K562 (cell line): Measurements from ENCODE around the gene GSTA3.

ENCODE experiments used
- GABPA ChIP-seq: fragments of 200-800 bp; sonication (Bioruptor generic); conservative IDR thresholded peaks from 2 replicates; pipeline ENCODE4 v1.6.1; 2016; ENCODE audit warnings: low read depth, missing genetic modification characterization, missing compliant biosample characterization
- NR2C2 ChIP-seq, 2 experiments: fragments of 200-800 bp in 1 of 2; sonication (Bioruptor generic) in 1 of 2; sonication (generic) in 1 of 2; formaldehyde crosslinking in 1 of 2; IDR thresholded peaks; 2 replicates each; pipeline versions ENCODE4 v1.6.1 to v1.8.0; 2016 to 2022; ENCODE audit warnings: mild to moderate bottlenecking in 1 of 2, missing compliant biosample characterization in 1 of 2, missing genetic modification characterization in 1 of 2, missing genetic modification reagents in 1 of 2
- NR3C1 ChIP-seq: sonication (generic); formaldehyde crosslinking; IDR thresholded peaks from 2 replicates; pipeline ENCODE4 v1.8.1; 2022; ENCODE audit warnings: missing genetic modification reagents
- PHF20 ChIP-seq: fragments of 450-650 bp; IDR thresholded peaks from 2 replicates; pipeline ENCODE4 v1.6.1; 2018; ENCODE audit not compliant: partially characterized antibody
- TF ChIP-seq, protein P1 (sequence below): fragments of 150-350 bp; conservative IDR thresholded peaks from 2 replicates; pipeline ENCODE4 v1.6.1; 2014; ENCODE audit warnings: low read length

DNA sequence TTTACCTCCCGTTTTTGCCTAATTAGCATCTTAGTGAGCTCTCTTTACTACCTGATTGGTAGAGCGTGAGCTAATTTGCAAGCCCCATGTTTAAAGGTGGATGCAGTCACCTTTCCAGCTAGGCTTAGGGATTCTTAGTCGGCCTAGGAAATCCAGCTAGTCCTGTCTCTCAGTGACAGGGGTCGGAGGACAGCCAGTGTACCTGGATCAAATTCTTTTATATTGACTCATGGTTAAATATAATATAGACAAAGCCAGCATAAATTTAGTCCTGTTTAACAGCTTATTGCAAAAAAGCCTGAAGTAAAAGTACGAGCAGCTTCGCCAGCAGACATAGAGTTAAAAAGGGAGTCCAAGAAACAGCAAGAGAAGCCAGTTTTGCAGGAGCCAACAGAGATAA lies 12.2 kb upstream of the GSTA3 start:
- TF ChIP-seq, protein P1, sequence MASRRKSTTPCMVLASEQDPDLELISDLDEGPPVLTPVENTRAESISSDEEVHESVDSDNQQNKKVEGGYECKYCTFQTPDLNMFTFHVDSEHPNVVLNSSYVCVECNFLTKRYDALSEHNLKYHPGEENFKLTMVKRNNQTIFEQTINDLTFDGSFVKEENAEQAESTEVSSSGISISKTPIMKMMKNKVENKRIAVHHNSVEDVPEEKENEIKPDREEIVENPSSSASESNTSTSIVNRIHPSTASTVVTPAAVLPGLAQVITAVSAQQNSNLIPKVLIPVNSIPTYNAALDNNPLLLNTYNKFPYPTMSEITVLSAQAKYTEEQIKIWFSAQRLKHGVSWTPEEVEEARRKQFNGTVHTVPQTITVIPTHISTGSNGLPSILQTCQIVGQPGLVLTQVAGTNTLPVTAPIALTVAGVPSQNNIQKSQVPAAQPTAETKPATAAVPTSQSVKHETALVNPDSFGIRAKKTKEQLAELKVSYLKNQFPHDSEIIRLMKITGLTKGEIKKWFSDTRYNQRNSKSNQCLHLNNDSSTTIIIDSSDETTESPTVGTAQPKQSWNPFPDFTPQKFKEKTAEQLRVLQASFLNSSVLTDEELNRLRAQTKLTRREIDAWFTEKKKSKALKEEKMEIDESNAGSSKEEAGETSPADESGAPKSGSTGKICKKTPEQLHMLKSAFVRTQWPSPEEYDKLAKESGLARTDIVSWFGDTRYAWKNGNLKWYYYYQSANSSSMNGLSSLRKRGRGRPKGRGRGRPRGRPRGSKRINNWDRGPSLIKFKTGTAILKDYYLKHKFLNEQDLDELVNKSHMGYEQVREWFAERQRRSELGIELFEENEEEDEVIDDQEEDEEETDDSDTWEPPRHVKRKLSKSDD, result no peak
- no peak for TF ChIP-seq PHF20
- no peak for TF ChIP-seq NR2C2 (CRISPR knock-in tag; IDR thresholded peaks at IDR 0.05)
- TF ChIP-seq NR2C2 (tag; IDR thresholded peaks at IDR 0.05), result no peak
- TF ChIP-seq NR3C1 (CRISPR knock-in tag), result no peak
- TF ChIP-seq GABPA (tag), result no peak
